Panc1 (cell line): Measurements from ENCODE around the gene TBC1D22A. TPM values are rescaled to one million over a fixed set of nuclear protein-coding genes. Genes with fewer than 3 reads are reported as not detected.
A peak's percentile ranks its signal among the peaks of the same experiment; 100 is the strongest.

ENCODE experiments used
- ATAC-seq: fragments of 200-7000 bp; cut with Tn5 transposase; 2 replicates; pipeline ENCODE4 v1.9.1; 2020; ENCODE audit warnings: mild to moderate bottlenecking, moderate library complexity
- BruUV-seq: library from RNA; stranded (reverse); fragments of 400-500 nt; replicated peaks from 2 replicates; lab custom pipeline; 2021; lab: Mats Ljungman, UMichigan
- CTCF ChIA-PET: fragments of 300-600 bp; sonication (Branson Sonifier 250); formaldehyde crosslinking; loops from one replicate; lab custom pipeline; 2022; ENCODE audit warnings: antibody characterized with exemption; lab: Charles Lee
- POLR2A ChIA-PET: fragments of 300-600 bp; sonication (Branson Sonifier 250); formaldehyde crosslinking; loops from one replicate; lab custom pipeline; 2022; ENCODE audit warnings: antibody characterized with exemption; lab: Charles Lee
- DNase-seq: peaks from one replicate; pipeline ENCODE4 v3.0.0-alpha.2; 2010; ENCODE audit warnings: low read depth, low spot score
- H3K27ac ChIP-seq: 2 replicates; pipeline ENCODE4 v1.5.1; 2011; ENCODE audit warnings: mild to moderate bottlenecking, low read length, inconsistent platforms
- H3K27me3 ChIP-seq: fragments of 200-500 bp; sonication (Bioruptor generic); 2 replicates; pipeline ENCODE4 v1.6.0; 2014; ENCODE audit warnings: low read length, inconsistent platforms; ENCODE audit not compliant: control insufficient read depth, insufficient read depth
- H3K36me3 ChIP-seq: fragments of 200-500 bp; sonication (Bioruptor generic); 2 replicates; pipeline ENCODE4 v1.5.1; 2014; ENCODE audit warnings: inconsistent platforms, mild to moderate bottlenecking, low read length, moderate library complexity; ENCODE audit not compliant: control insufficient read depth, insufficient read depth
- H3K4me1 ChIP-seq: 2 replicates; pipeline ENCODE4 v1.5.1; 2011; ENCODE audit warnings: inconsistent platforms, mild to moderate bottlenecking, low read length, moderate library complexity; ENCODE audit not compliant: control insufficient read depth, insufficient read depth
- H3K4me3 ChIP-seq, 2 experiments: 2 replicates each; pipeline ENCODE4 v1.5.1; 2011 to 2012; ENCODE audit warnings: low read depth in 2 of 2, low read length in 2 of 2, mild to moderate bottlenecking in 2 of 2, inconsistent platforms in 1 of 2, moderate library complexity in 1 of 2
- H3K9me3 ChIP-seq: fragments of 200-500 bp; sonication (Bioruptor generic); 2 replicates; pipeline ENCODE4 v1.5.1; 2014; ENCODE audit warnings: low read depth, mild to moderate bottlenecking, inconsistent platforms, low read length, moderate library complexity; ENCODE audit not compliant: control insufficient read depth, insufficient read depth
- CTCF ChIP-seq: fragments of 450-650 bp; IDR thresholded peaks from 2 replicates; pipeline ENCODE4 v1.5.1; 2017; ENCODE audit warnings: mild to moderate bottlenecking
- POLR2AphosphoS5 ChIP-seq: IDR thresholded peaks from 2 replicates; pipeline ENCODE4 v1.6.1; 2012; ENCODE audit warnings: mild to moderate bottlenecking, low read depth, low read length, moderate library complexity
- SIN3A ChIP-seq: IDR thresholded peaks from 2 replicates; pipeline ENCODE4 v1.6.1; 2012; ENCODE audit warnings: low read depth, mild to moderate bottlenecking, low read length, moderate library complexity, borderline replicate concordance; ENCODE audit not compliant: insufficient read depth
- TCF7L2 ChIP-seq: IDR thresholded peaks from 2 replicates; pipeline ENCODE4 v1.6.1; 2011; ENCODE audit warnings: mild to moderate bottlenecking, low read depth, low read length, inconsistent platforms
- in situ Hi-C: cut with HindIII; loops from 2 replicates; pipeline ENCODE4 v1.10.0; 2016; ENCODE audit warnings: low sequenced_read_pairs, low pct_unique_long_range_greater_than_20kb
- intact Hi-C: fragments of 100-400 bp; cut with micrococcal nuclease; formaldehyde crosslinking; loops from one replicate; pipeline ENCODE4 v1.10.0; 2022; ENCODE audit not compliant: unreplicated experiment
- total RNA-seq: library from RNA; stranded (reverse); gene quantifications from one replicate; pipeline ENCODE4 v1.2.1, GENCODE V29; 2021; ENCODE audit not compliant: unreplicated experiment
- TF ChIP-seq, protein P1 (sequence below), 2 experiments: IDR thresholded peaks; 2 replicates each; pipeline ENCODE4 v1.6.1; 2011 to 2012; ENCODE audit warnings: low read depth in 2 of 2, control low read depth in 1 of 2, low read length in 1 of 2, mild to moderate bottlenecking in 1 of 2, moderate library complexity in 1 of 2; ENCODE audit not compliant: insufficient read depth in 1 of 2

The TBC1D22A gene
- total RNA-seq, 1 experiment from 2014 or later: 28.7 TPM

- H3K36me3 ChIP-seq: no peaks in the 10 kb centered on the region
- BruUV-seq: no TSS peak
- in situ Hi-C loops (no loop called here), intact Hi-C loops (no loop called here)
- ATAC-seq: no peak
- H3K27me3 ChIP-seq: no peaks in the 10 kb centered on the region
- peaks cover 54% of the 10 kb centered on the region for H3K4me1 ChIP-seq
- ChIA-PET POLR2A (no interaction called here), CTCF (interaction anchor here (0.6 kb wide), 1 partner anchor 16 kb away, joined by 4 read pairs; no protein-coding TSS in a partner anchor)
- TF ChIP-seq CTCF (no peak), SIN3A (no peak), TCF7L2 (no peak), POLR2AphosphoS5 (no peak)
- TF ChIP-seq, protein P1, sequence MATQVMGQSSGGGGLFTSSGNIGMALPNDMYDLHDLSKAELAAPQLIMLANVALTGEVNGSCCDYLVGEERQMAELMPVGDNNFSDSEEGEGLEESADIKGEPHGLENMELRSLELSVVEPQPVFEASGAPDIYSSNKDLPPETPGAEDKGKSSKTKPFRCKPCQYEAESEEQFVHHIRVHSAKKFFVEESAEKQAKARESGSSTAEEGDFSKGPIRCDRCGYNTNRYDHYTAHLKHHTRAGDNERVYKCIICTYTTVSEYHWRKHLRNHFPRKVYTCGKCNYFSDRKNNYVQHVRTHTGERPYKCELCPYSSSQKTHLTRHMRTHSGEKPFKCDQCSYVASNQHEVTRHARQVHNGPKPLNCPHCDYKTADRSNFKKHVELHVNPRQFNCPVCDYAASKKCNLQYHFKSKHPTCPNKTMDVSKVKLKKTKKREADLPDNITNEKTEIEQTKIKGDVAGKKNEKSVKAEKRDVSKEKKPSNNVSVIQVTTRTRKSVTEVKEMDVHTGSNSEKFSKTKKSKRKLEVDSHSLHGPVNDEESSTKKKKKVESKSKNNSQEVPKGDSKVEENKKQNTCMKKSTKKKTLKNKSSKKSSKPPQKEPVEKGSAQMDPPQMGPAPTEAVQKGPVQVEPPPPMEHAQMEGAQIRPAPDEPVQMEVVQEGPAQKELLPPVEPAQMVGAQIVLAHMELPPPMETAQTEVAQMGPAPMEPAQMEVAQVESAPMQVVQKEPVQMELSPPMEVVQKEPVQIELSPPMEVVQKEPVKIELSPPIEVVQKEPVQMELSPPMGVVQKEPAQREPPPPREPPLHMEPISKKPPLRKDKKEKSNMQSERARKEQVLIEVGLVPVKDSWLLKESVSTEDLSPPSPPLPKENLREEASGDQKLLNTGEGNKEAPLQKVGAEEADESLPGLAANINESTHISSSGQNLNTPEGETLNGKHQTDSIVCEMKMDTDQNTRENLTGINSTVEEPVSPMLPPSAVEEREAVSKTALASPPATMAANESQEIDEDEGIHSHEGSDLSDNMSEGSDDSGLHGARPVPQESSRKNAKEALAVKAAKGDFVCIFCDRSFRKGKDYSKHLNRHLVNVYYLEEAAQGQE (IDR thresholded peaks at IDR 0.05; ENCODE audit: insufficient read depth in 1 of 2, low read depth in 2 of 2, low read length in 1 of 2): no peak
- peak overlapping the region; percentile 93 for H3K27ac ChIP-seq
- no peak for DNase-seq
- no peaks in the 10 kb centered on the region for H3K9me3 ChIP-seq
- peak overlapping the region; percentile 16 to 46 for H3K4me3 ChIP-seq
These were observed 12.8 kb downstream of the TBC1D22A start for GRCh38 chr22:46774980-46775849.

GRCh38 chr22:46775850-46776826, 13.7 kb downstream of the TBC1D22A start:
- intact Hi-C loops: no loop called here
- H3K27ac ChIP-seq: peak overlapping the region; percentile 93
- no peaks in the 10 kb centered on the region for H3K9me3 ChIP-seq
- BruUV-seq: no TSS peak
- ChIA-PET CTCF (no interaction called here), POLR2A (no interaction called here)
- in situ Hi-C loops: no loop called here
- no peaks in the 10 kb centered on the region for H3K36me3 ChIP-seq
- H3K4me3 ChIP-seq: no peak overlapping the region
- DNase-seq (no peak), ATAC-seq (no peak)
- H3K27me3 ChIP-seq: no peaks in the 10 kb centered on the region
- TF ChIP-seq TCF7L2 (no peak), SIN3A (no peak), POLR2AphosphoS5 (no peak), CTCF (no peak)
- TF ChIP-seq, protein P1 (IDR thresholded peaks at IDR 0.05; ENCODE audit: insufficient read depth in 1 of 2, low read depth in 2 of 2, low read length in 1 of 2): no peak
- peaks cover 56% of the 10 kb centered on the region for H3K4me1 ChIP-seq
